H1 (cell line): ENCODE data around the gene PLEKHG4. TPM values are rescaled to one million over a fixed set of nuclear protein-coding genes. Genes with fewer than 3 reads are reported as not detected.

Experiments
- CTCF ChIA-PET: fragments of 300-600 bp; sonication (Branson Sonifier 250); formaldehyde crosslinking; loops from one replicate; lab custom pipeline; 2021; ENCODE audit not compliant: partially characterized antibody; lab: Charles Lee
- POLR2A ChIA-PET: fragments of 300-600 bp; sonication (Branson Sonifier 250); formaldehyde crosslinking; loops from one replicate; lab custom pipeline; 2021; ENCODE audit warnings: inconsistent platforms; ENCODE audit not compliant: partially characterized antibody; lab: Charles Lee
- DNase-seq, 2 experiments: peaks; one replicate each; pipeline versions ENCODE4 v3.0.0 to v3.0.0-alpha.2; 2010 to 2022; ENCODE audit warnings: low spot score in 2 of 2, low read depth in 1 of 2, mixed read lengths in 1 of 2
- FAIRE-seq: peaks from 2 replicates; lab custom pipeline; 2011; peaks lifted over from hg19 to GRCh38; lab: Jason Lieb, UNC
- H2AFZ ChIP-seq: 2 replicates; pipeline ENCODE4 v1.8.1; 2012; ENCODE audit warnings: low read length, inconsistent platforms
- H2AK5ac ChIP-seq: 2 replicates; pipeline ENCODE4 v1.6.1; 2013; ENCODE audit warnings: low read depth, low read length
- H2BK120ac ChIP-seq: replicated peaks from 2 replicates; pipeline ENCODE3; 2013; ENCODE audit warnings: low read depth, low read length, inconsistent platforms
- H2BK12ac ChIP-seq: 2 replicates; pipeline ENCODE4 v1.6.1; 2013; ENCODE audit warnings: low read depth, low read length
- H2BK15ac ChIP-seq: 2 replicates; pipeline ENCODE4 v1.6.1; 2013; ENCODE audit warnings: low read length
- H2BK20ac ChIP-seq: 2 replicates; pipeline ENCODE4 v1.6.1; 2013; ENCODE audit warnings: low read length
- H2BK5ac ChIP-seq: 2 replicates; pipeline ENCODE4 v1.6.1; 2013; ENCODE audit warnings: low read depth, low read length
- H3K14ac ChIP-seq: 2 replicates; pipeline ENCODE4 v1.6.1; 2013; ENCODE audit warnings: inconsistent platforms; ENCODE audit not compliant: insufficient read length
- H3K18ac ChIP-seq: 2 replicates; pipeline ENCODE4 v1.6.1; 2013; ENCODE audit warnings: low read length; ENCODE audit errors: extremely low read depth
- H3K23ac ChIP-seq: 2 replicates; pipeline ENCODE4 v1.6.1; 2013; ENCODE audit warnings: inconsistent platforms; ENCODE audit not compliant: insufficient read length
- H3K23me2 ChIP-seq: 2 replicates; pipeline ENCODE4 v1.6.1; 2013; ENCODE audit warnings: low read depth, low read length
- H3K27ac ChIP-seq: 2 replicates; pipeline ENCODE4 v1.6.1; 2011; ENCODE audit warnings: low read depth, low read length, inconsistent platforms
- H3K27me3 ChIP-seq, 4 experiments: replicated peaks in 1 of 4; 1 replicate in 1 of 4; 2 replicates in 3 of 4; pipeline versions ENCODE4 v1.6.1 to v1.8.1; 2011 to 2013; ENCODE audit warnings: low read length in 3 of 4, mild to moderate bottlenecking in 3 of 4, inconsistent platforms in 2 of 4, mixed read lengths in 2 of 4, moderate library complexity in 1 of 4; ENCODE audit not compliant: control insufficient read depth in 3 of 4, insufficient read depth in 3 of 4; ENCODE audit errors: extremely low read depth in 1 of 4
- H3K36me3 ChIP-seq, 4 experiments: 2 replicates each; pipeline versions ENCODE4 v1.6.1 to v1.8.1; 2011 to 2013; ENCODE audit warnings: mild to moderate bottlenecking in 4 of 4, low read length in 3 of 4, moderate library complexity in 2 of 4, control low read depth in 1 of 4, inconsistent platforms in 1 of 4; ENCODE audit not compliant: insufficient read depth in 4 of 4, control insufficient read depth in 2 of 4
- H3K4ac ChIP-seq: replicated peaks from 2 replicates; pipeline ENCODE3; 2013; ENCODE audit warnings: low read length, low read depth, mixed read lengths, inconsistent platforms; ENCODE audit not compliant: insufficient read length
- H3K4me1 ChIP-seq, 4 experiments: replicated peaks in 1 of 4; 1 replicate in 1 of 4; 2 replicates in 3 of 4; pipeline versions ENCODE4 v1.6.1 to v1.8.1; 2011 to 2013; ENCODE audit warnings: low read length in 3 of 4, inconsistent platforms in 2 of 4, mixed read lengths in 1 of 4; ENCODE audit not compliant: insufficient read depth in 4 of 4, control insufficient read depth in 3 of 4
- H3K4me2 ChIP-seq, 2 experiments: 2 replicates each; pipeline versions ENCODE4 v1.6.1 to v1.8.1; 2011 to 2013; ENCODE audit warnings: low read depth in 2 of 2, low read length in 2 of 2, control low read depth in 1 of 2, inconsistent platforms in 1 of 2, mild to moderate bottlenecking in 1 of 2; ENCODE audit not compliant: insufficient read depth in 1 of 2
- H3K4me3 ChIP-seq, 4 experiments: fragments of 200-600, 300-600 bp in 1 of 4; sonication (generic), shearing (Covaris generic), sonication (Bioruptor Twin) in 1 of 4; 2 replicates each; pipeline versions ENCODE4 v1.5.1 to v1.8.1; 2011 to 2016; ENCODE audit warnings: low read length in 4 of 4, low read depth in 3 of 4, control low read depth in 2 of 4, inconsistent platforms in 2 of 4, mild to moderate bottlenecking in 2 of 4, mixed read lengths in 1 of 4, moderate library complexity in 1 of 4; ENCODE audit not compliant: insufficient read depth in 2 of 4; ENCODE audit errors: extremely low read depth in 1 of 4
- H3K56ac ChIP-seq: replicated peaks from 2 replicates; pipeline ENCODE3; 2013; ENCODE audit warnings: low read depth, mild to moderate bottlenecking, mixed read lengths, low read length, inconsistent platforms; ENCODE audit not compliant: insufficient read length
- H3K79me1 ChIP-seq: 2 replicates; pipeline ENCODE4 v1.6.1; 2013; ENCODE audit warnings: low read depth, low read length, control low read depth
- H3K79me2 ChIP-seq, 2 experiments: 2 replicates each; pipeline versions ENCODE4 v1.6.1 to v1.8.1; 2012 to 2013; ENCODE audit warnings: low read length in 2 of 2, mild to moderate bottlenecking in 2 of 2, inconsistent platforms in 1 of 2; ENCODE audit not compliant: insufficient read depth in 2 of 2, control insufficient read depth in 1 of 2
- H3K9ac ChIP-seq, 4 experiments: replicated peaks in 1 of 4; 1 replicate in 1 of 4; 2 replicates in 3 of 4; pipeline versions ENCODE4 v1.6.1 to v1.8.1; 2011 to 2013; ENCODE audit warnings: low read depth in 3 of 4, low read length in 3 of 4, control low read depth in 2 of 4, mild to moderate bottlenecking in 2 of 4, moderate library complexity in 2 of 4, inconsistent platforms in 1 of 4; ENCODE audit errors: extremely low read depth in 1 of 4
- H3K9me3 ChIP-seq, 2 experiments: 2 replicates each; pipeline versions ENCODE4 v1.6.1 to v1.8.1; 2012 to 2013; ENCODE audit warnings: mild to moderate bottlenecking in 2 of 2, moderate library complexity in 2 of 2, control low read depth in 1 of 2, inconsistent platforms in 1 of 2, low read depth in 1 of 2, low read length in 1 of 2, mixed read lengths in 1 of 2; ENCODE audit not compliant: insufficient read depth in 2 of 2
- H4K20me1 ChIP-seq, 2 experiments: replicated peaks in 1 of 2; 2 replicates each; pipeline versions ENCODE3 to v1.8.1; 2011 to 2013; ENCODE audit warnings: inconsistent platforms in 2 of 2, low read length in 2 of 2, mild to moderate bottlenecking in 1 of 2; ENCODE audit not compliant: insufficient read depth in 2 of 2, control insufficient read depth in 1 of 2
- H4K5ac ChIP-seq: 2 replicates; pipeline ENCODE4 v1.6.1; 2013; ENCODE audit warnings: low read length, low read depth, mixed read lengths, inconsistent platforms; ENCODE audit not compliant: insufficient read length
- H4K8ac ChIP-seq: 2 replicates; pipeline ENCODE4 v1.8.0; 2013; ENCODE audit warnings: mild to moderate bottlenecking, moderate library complexity, low read length, inconsistent platforms; ENCODE audit not compliant: insufficient read depth; ENCODE audit errors: extremely low read depth
- H4K91ac ChIP-seq: replicated peaks from 2 replicates; pipeline ENCODE3; 2013; ENCODE audit warnings: low read length, mixed read lengths, inconsistent platforms; ENCODE audit not compliant: insufficient read length
- ATF3 ChIP-seq: IDR thresholded peaks from 2 replicates; pipeline ENCODE4 v1.6.1; 2011; ENCODE audit warnings: low read depth, mild to moderate bottlenecking, low read length; ENCODE audit not compliant: insufficient read depth
- CEBPB ChIP-seq: IDR thresholded peaks from 2 replicates; pipeline ENCODE4 v1.6.1; 2012; ENCODE audit warnings: low read depth, low read length
- CHD2 ChIP-seq: IDR thresholded peaks from 2 replicates; pipeline ENCODE4 v1.6.1; 2012; ENCODE audit warnings: low read length, improper control_type of control experiment
- CTBP2 ChIP-seq: IDR thresholded peaks from 2 replicates; pipeline ENCODE4 v1.7.0; 2011; ENCODE audit warnings: borderline replicate concordance, mild to moderate bottlenecking, moderate library complexity, mixed read lengths, low read length; ENCODE audit not compliant: insufficient read depth, insufficient read length
- FOSL1 ChIP-seq: IDR thresholded peaks from 2 replicates; pipeline ENCODE4 v1.6.1; 2011; ENCODE audit warnings: mild to moderate bottlenecking, low read depth, low read length, moderate library complexity; ENCODE audit not compliant: insufficient read depth
- HDAC6 ChIP-seq: IDR thresholded peaks from one replicate; pipeline ENCODE4 v1.7.1; 2012; ENCODE audit warnings: low read depth, mild to moderate bottlenecking, inconsistent platforms, low read length, moderate library complexity
- JUN ChIP-seq: IDR thresholded peaks from 2 replicates; pipeline ENCODE4 v1.6.1; 2011; ENCODE audit warnings: low read depth, mild to moderate bottlenecking, improper control_type of control experiment, low read length
- NANOG ChIP-seq: IDR thresholded peaks from 2 replicates; pipeline ENCODE4 v1.6.1; 2011; ENCODE audit warnings: low read length, low read depth, mild to moderate bottlenecking, inconsistent platforms; ENCODE audit not compliant: insufficient read depth, poor library complexity, severe bottlenecking
- POLR2AphosphoS5 ChIP-seq: IDR thresholded peaks from 2 replicates; pipeline ENCODE4 v1.6.1; 2011; ENCODE audit warnings: low read depth, low read length
- RAD21 ChIP-seq, 2 experiments: IDR thresholded peaks in 1 of 2; conservative IDR thresholded peaks in 1 of 2; 2 replicates each; pipeline ENCODE4 v1.6.1; 2011; ENCODE audit warnings: low read depth in 2 of 2, low read length in 2 of 2, improper control_type of control experiment in 1 of 2, inconsistent platforms in 1 of 2, mild to moderate bottlenecking in 1 of 2, moderate library complexity in 1 of 2
- RXRA ChIP-seq: IDR thresholded peaks from 2 replicates; pipeline ENCODE4 v1.6.1; 2011; ENCODE audit warnings: low read depth, mild to moderate bottlenecking, low read length, moderate library complexity; ENCODE audit not compliant: insufficient read depth
- SAP30 ChIP-seq: fragments of 300-600 bp; sonication (generic); IDR thresholded peaks from 2 replicates; pipeline ENCODE4 v1.7.1; 2012; ENCODE audit warnings: low read length, moderate library complexity, mild to moderate bottlenecking, inconsistent platforms; ENCODE audit not compliant: insufficient read depth, insufficient replicate concordance
- SP1 ChIP-seq: IDR thresholded peaks from 2 replicates; pipeline ENCODE4 v1.6.1; 2011; ENCODE audit warnings: low read depth, low read length
- SUZ12 ChIP-seq: fragments of 200-600 bp; sonication (generic); IDR thresholded peaks from 2 replicates; pipeline ENCODE4 v1.6.1; 2012; ENCODE audit warnings: mild to moderate bottlenecking, inconsistent platforms, low read length, moderate library complexity, mixed read lengths
- ZNF274 ChIP-seq: IDR thresholded peaks from 2 replicates; pipeline ENCODE4 v1.7.0; 2012; ENCODE audit warnings: low read length, borderline replicate concordance; ENCODE audit errors: extremely low read depth
- polyA plus RNA-seq, 7 experiments: library from polyadenylated mRNA; depleted of rRNA in 3 of 7; stranded (reverse) in 5 of 7; unstranded in 2 of 7; fragments of >200 nt in 5 of 7; fragments of 200-250 nt in 2 of 7; gene quantifications; 1 replicate in 5 of 7; 2 replicates in 1 of 7; 4 replicates in 1 of 7; pipeline versions ENCODE4 v1.2.1 to v1.2.3, GENCODE V29; 2011 to 2013; ENCODE audit warnings: missing spikeins in 2 of 7, mixed read lengths in 2 of 7
- total RNA-seq: library from RNA; stranded (reverse); fragmentation: NEBNext Ultra II Directional; extraction: Animal tissue kit (Norgen Biotek cat#: 25700); gene quantifications from 2 replicates; pipeline ENCODE4 v1.2.1, GENCODE V29; 2021

PLEKHG4 gene
- total and polyA plus RNA-seq, 2 of the 8 experiments (the other 6 are each of a cell fraction or from before 2014, with no cell fraction given): 7.7 to 11.1 TPM

- no peak overlapping the region for H3K23ac ChIP-seq
- H3K56ac ChIP-seq: no peak overlapping the region
- H2AFZ ChIP-seq: no peak overlapping the region
- no peak overlapping the region for H2BK5ac ChIP-seq
- H2BK20ac ChIP-seq: no peak overlapping the region
- CTCF ChIA-PET: interaction anchor here (0.6 to 2.0 kb wide), 8 partner anchors 26 to 132 kb away, joined by 3 to 8 read pairs (median 3); no protein-coding TSS in a partner anchor
- no peak for DNase-seq
- no peak overlapping the region for H2BK15ac ChIP-seq
- no peak overlapping the region for H3K4ac ChIP-seq
- H3K36me3 ChIP-seq: no peaks in the 10 kb centered on the region
- no peaks in the 10 kb centered on the region for H3K79me2 ChIP-seq
- H3K14ac ChIP-seq: no peak overlapping the region
- H4K5ac ChIP-seq: no peak overlapping the region
- no peaks in the 10 kb centered on the region for H4K20me1 ChIP-seq
- H3K23me2 ChIP-seq: no peaks in the 10 kb centered on the region; the same call in 1 of the 2 replicates
- H3K27me3 ChIP-seq: no peaks in the 10 kb centered on the region
- H3K4me1 ChIP-seq: no peaks in the 10 kb centered on the region
- H2BK120ac ChIP-seq: no peak overlapping the region
- H3K9ac ChIP-seq: no peak overlapping the region
- H3K18ac ChIP-seq: no peak overlapping the region
- H4K91ac ChIP-seq: no peak overlapping the region
- no peak overlapping the region for H3K27ac ChIP-seq
- no peaks in the 10 kb centered on the region for H3K9me3 ChIP-seq
- H4K8ac ChIP-seq: no peak overlapping the region
- no peak overlapping the region for H2BK12ac ChIP-seq
- POLR2A ChIA-PET: no interaction called here
- H2AK5ac ChIP-seq: no peak overlapping the region
- no peaks in the 10 kb centered on the region for H3K79me1 ChIP-seq
- H3K4me3 ChIP-seq: no peak overlapping the region
- H3K4me2 ChIP-seq: no peak overlapping the region
- FAIRE-seq: no peak
- TF ChIP-seq SUZ12 (no peak), RXRA (no peak), POLR2AphosphoS5 (no peak), SAP30 (no peak), NANOG (no peak), ATF3 (no peak), CEBPB (no peak), JUN (no peak), CHD2 (no peak), ZNF274 (no peak), RAD21 (IDR thresholded peaks at IDR 0.05 in 1 of 2, conservative IDR thresholded peaks at IDR 0.05 in 1 of 2; ENCODE audit: low read depth in 2 of 2, low read length in 2 of 2) (no peak), SP1 (no peak), CTBP2 (no peak), FOSL1 (no peak), HDAC6 (no peak)
These were observed 33.4 kb downstream of the PLEKHG4 start for GRCh38 chr16:67312719-67313118.
